Activated CD8-positive, alpha-beta memory T cell treated with anti-CD3 and anti-CD28 coated beads, Interleukin-2, amount 50 U/mL, for 4 hours (primary cell): ENCODE results near the gene FURIN.
"Not testable (repeated sequence)": the region's sequence is repeated elsewhere in the genome, so short reads cannot be mapped to it uniquely, and the experiment has no call there.

Source experiments
- DNase-seq: peaks from one replicate; pipeline ENCODE4 v3.0.0-alpha.2; 2020

FURIN gene

GRCh38 chr15:90871139-90871715 is 2.8 kb downstream of the FURIN start:
- DNase-seq: peak; percentile 49

GRCh38 chr15:90871716-90872485 is 3.5 kb downstream of the FURIN start:
- no peak for DNase-seq

GRCh38 chr15:90872486-90873184 is 4.2 kb downstream of the FURIN start:
- peak; percentile 54 for DNase-seq

DNA sequence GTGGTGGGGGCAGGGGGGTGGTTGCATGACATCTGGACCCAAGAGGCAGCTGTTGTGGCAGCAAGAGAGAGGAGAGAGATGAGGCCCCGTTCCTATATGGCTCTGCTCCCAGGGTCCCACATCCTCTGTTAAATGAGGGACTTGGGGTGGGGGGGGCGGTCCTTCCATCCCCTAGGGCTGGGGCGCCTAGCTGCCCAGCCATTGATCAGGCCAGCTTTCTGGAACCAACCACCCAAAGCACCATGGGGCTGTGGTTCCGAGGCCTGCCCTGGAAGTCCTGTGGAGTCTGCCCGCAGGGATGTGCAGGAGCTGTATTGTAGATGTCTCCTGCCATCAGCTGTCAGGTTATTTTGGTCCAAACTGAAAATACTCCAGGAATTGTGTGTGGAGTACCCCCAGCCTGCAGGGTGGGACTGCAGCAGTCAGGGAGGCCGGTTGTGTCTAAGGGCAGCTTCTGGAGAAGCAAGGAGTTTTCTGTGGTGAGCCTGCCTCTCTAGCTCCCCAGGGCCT is 5.2 kb downstream of the FURIN start:
- no peak for DNase-seq

- DNase-seq: no peak
Observed at GRCh38 chr15:90873998-90874605, 5.7 kb downstream of the FURIN start.

DNA sequence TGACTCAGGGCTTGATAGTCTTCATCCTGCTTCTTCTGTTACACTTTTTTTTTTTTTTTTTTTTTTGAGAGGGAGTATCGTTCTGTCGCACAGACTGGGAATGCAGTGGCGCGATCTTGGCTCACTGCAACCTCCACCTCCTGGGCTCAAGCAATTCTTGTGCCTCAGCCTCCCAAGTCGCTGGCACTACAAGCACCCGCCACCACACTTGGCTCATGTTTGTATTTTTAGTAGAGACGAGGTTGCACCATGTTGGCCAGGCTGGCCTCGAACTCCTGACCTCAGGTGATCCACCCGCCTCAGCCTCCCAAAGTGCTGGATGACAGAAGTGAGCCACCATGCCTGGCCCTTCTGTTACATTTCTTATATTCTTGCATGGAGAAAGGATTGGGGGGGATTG is 6.6 kb downstream of the FURIN start:
- not testable (repeated sequence) for DNase-seq

GRCh38 chr15:90875549-90875981 is 7.2 kb downstream of the FURIN start:
- DNase-seq: no peak

DNA sequence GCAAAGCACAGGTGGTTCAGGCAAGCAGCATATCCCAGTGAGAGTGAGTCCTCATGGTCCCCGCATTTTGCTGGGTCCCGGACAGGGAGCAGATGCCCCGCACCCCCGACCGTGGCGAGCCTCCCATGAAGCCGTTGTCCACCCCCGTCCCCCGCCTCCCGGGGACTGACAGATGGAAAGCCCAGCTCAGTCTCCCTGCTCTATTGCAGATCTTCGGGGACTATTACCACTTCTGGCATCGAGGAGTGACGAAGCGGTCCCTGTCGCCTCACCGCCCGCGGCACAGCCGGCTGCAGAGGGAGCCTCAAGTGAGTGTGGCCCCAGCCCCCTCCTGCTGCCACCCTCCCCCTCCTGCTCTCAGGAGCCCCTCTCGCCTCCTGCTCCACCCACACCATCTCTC is 7.7 kb downstream of the FURIN start:
- DNase-seq: no peak

GRCh38 chr15:90876512-90877170 is 8.3 kb downstream of the FURIN start:
- no peak for DNase-seq

GRCh38 chr15:90877315-90877714 is 8.9 kb downstream of the FURIN start:
- no peak for DNase-seq

DNA sequence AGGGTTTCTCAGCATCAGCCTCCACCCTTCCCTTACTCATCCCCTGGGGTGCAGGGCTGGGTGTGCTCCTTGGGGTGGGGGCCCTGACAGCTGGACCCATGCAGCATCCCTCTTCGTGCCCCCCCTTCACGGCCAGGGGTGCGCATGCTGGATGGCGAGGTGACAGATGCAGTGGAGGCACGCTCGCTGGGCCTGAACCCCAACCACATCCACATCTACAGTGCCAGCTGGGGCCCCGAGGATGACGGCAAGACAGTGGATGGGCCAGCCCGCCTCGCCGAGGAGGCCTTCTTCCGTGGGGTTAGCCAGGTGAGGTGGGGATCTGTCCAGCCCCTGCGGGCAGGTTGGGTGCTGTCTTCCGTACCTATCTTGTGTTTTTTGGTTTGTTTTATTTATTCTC is 9.6 kb downstream of the FURIN start:
- no peak for DNase-seq

DNA sequence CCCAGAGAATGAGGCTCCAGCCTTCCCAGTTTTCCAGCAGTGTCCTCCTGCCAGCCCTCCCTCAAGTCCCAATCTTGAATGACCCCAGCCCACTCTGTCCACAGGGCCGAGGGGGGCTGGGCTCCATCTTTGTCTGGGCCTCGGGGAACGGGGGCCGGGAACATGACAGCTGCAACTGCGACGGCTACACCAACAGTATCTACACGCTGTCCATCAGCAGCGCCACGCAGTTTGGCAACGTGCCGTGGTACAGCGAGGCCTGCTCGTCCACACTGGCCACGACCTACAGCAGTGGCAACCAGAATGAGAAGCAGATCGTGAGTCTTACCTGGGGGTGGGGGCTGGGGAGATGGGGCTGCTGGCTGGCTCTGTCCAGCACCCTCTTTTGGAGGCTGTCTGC is 10.3 kb downstream of the FURIN start:
- no peak for DNase-seq

- DNase-seq: no peak
Observed at GRCh38 chr15:90879730-90880366, 11.5 kb downstream of the FURIN start.

GRCh38 chr15:90880381-90881145 is 12.2 kb downstream of the FURIN start:
- no peak for DNase-seq

DNA sequence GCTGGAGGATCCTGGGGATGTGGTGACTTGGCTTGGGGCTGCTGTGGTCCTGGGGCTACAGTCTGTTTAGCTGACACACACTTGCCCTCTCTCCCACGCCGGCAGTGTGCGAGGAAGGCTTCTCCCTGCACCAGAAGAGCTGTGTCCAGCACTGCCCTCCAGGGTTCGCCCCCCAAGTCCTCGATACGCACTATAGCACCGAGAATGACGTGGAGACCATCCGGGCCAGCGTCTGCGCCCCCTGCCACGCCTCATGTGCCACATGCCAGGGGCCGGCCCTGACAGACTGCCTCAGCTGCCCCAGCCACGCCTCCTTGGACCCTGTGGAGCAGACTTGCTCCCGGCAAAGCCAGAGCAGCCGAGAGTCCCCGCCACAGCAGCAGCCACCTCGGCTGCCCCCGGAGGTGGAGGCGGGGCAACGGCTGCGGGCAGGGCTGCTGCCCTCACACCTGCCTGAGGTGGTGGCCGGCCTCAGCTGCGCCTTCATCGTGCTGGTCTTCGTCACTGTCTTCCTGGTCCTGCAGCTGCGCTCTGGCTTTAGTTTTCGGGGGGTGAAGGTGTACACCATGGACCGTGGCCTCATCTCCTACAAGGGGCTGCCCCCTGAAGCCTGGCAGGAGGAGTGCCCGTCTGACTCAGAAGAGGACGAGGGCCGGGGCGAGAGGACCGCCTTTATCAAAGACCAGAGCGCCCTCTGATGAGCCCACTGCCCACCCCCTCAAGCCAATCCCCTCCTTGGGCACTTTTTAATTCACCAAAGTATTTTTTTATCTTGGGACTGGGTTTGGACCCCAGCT is 13.0 kb downstream of the FURIN start:
- no peak for DNase-seq

- DNase-seq: no peak
Observed at GRCh38 chr15:90881978-90882721, 13.8 kb downstream of the FURIN start.

DNA sequence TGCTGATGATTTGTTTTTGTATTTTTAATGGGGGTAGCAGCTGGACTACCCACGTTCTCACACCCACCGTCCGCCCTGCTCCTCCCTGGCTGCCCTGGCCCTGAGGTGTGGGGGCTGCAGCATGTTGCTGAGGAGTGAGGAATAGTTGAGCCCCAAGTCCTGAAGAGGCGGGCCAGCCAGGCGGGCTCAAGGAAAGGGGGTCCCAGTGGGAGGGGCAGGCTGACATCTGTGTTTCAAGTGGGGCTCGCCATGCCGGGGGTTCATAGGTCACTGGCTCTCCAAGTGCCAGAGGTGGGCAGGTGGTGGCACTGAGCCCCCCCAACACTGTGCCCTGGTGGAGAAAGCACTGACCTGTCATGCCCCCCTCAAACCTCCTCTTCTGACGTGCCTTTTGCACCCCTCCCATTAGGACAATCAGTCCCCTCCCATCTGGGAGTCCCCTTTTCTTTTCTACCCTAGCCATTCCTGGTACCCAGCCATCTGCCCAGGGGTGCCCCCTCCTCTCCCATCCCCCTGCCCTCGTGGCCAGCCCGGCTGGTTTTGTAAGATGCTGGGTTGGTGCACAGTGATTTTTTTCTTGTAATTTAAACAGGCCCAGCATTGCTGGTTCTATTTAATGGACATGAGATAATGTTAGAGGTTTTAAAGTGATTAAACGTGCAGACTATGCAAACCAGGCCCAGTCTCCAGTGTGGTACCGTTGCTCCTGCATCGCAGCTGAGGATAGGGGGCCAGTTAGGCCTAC is 14.6 kb downstream of the FURIN start:
- no peak for DNase-seq

GRCh38 chr15:90883526-90883975 is 15.2 kb downstream of the FURIN start:
- DNase-seq: no peak
